Pancreas (tissue), 10 donors: Measurements from ENCODE around the gene STX2. TPM values are rescaled to one million over a fixed set of nuclear protein-coding genes. Genes with fewer than 3 reads are reported as not detected.

Source experiments
- ATAC-seq, 4 donors: fragments of 200-7000 bp; cut with Tn5 transposase; one replicate each; pipeline versions ENCODE4 v1.8.0 to v1.9.1; 2020; ENCODE audit warnings: mild to moderate bottlenecking in 4 of 4, moderate library complexity in 4 of 4
- DNase-seq, 6 donors: peaks; one replicate each; pipeline ENCODE4 v3.0.0-alpha.2; 2020
- FAIRE-seq: peaks from 2 replicates; lab custom pipeline; 2012; peaks lifted over from hg19 to GRCh38; lab: Jason Lieb, UNC
- H3K27ac ChIP-seq, 4 donors: fragments of 200-600 bp; sonication (generic); 1 replicate in 3 of 4; 2 replicates in 1 of 4; pipeline versions ENCODE4 v1.5.0 to v1.8.0; 2020
- H3K27me3 ChIP-seq, 4 donors: fragments of 200-600 bp; one replicate each; pipeline ENCODE4 v1.8.0; 2021
- H3K36me3 ChIP-seq, 3 donors: fragments of 200-600 bp; sonication (generic) in 1 of 3; one replicate each; pipeline versions ENCODE4 v1.5.0 to v1.8.0; 2020 to 2021
- H3K4me1 ChIP-seq, 3 donors: fragments of 200-600 bp; one replicate each; pipeline ENCODE4 v1.8.0; 2021
- H3K4me3 ChIP-seq, 4 donors: fragments of 200-600 bp; sonication (generic) in 2 of 4; one replicate each; pipeline versions ENCODE4 v1.5.0 to v1.8.0; 2020 to 2021
- H3K9me3 ChIP-seq, 4 donors: fragments of 200-600 bp; one replicate each; pipeline ENCODE4 v1.8.0; 2021
- WGBS, 2 donors: extraction: QIAGEN DNeasy Blood & Tissue Kit; methylation state at CpG; one replicate each; pipeline ENCODE4 v1.1.7; 2013; 5-methylcytosine and 5-hydroxymethylcytosine counted together
- intact Hi-C, 3 donors: fragments of 100-400 bp; cut with DNase I; formaldehyde crosslinking; loops; one replicate each; pipeline versions ENCODE4 v1.11.1 to v1.14.2; 2022
- polyA plus RNA-seq, 2 donors: library from polyadenylated mRNA; stranded (reverse); fragments of 200-250 nt; gene quantifications; one replicate each; pipeline ENCODE4 v1.2.3, GENCODE V29; 2013
- total RNA-seq, 6 donors: library from RNA; stranded (reverse); fragmentation: NEBNext Ultra II Directional in 4 of 6; extraction: Animal tissue kit (Norgen Biotek cat#: 25700) in 4 of 6; gene quantifications; one replicate each; pipeline versions ENCODE4 v1.2.1 to v1.2.4, GENCODE V29; 2021 to 2023
- TF ChIP-seq, protein P1 (sequence below), 4 donors: fragments of 200-600 bp; sonication (generic) in 3 of 4; IDR thresholded peaks; one replicate each; pipeline versions ENCODE4 v1.5.0 to v1.8.0; 2021; ENCODE audit warnings: antibody characterized with exemption in 4 of 4
- donor health status: healthy with polysubstance abuse.
- donor health status: DM: no; HTN: no; CAD: no; lungs with moderate emphysema.
- donor health status: DM: no; HTN: no; CAD: no.
- donor health status: control.
- donor health status: control.
- donor health status: Bipolar disorder and iron deficiency.
- donor health status: DM: yes; HTN: yes; CAD: no.
- donor health status: DM: no; HTN: no; CAD: no.
- donor health status: DM: no; HTN: no; CAD: no.
- donor health status: DM: yes; HTN: yes; CAD: no.

STX2 gene
- total and polyA plus RNA-seq, 8 donors: 4.8 to 16.8 (median 6.9) TPM

GRCh38 chr12:130778776-130779175 is 60.3 kb downstream of the STX2 start:
- Histone ChIP-seq H3K4me1 (no peaks in the 10 kb centered on the region), H3K4me3 (no peak overlapping the region), H3K27ac (no peak overlapping the region), H3K27me3 (no peaks in the 10 kb centered on the region), H3K9me3 (no peaks in the 10 kb centered on the region), H3K36me3 (no peaks in the 10 kb centered on the region)
- FAIRE-seq (no peak), DNase-seq (no peak), ATAC-seq (no peak)
- 78 to 82% methylated on average over 5 of the region's 5 CpGs for WGBS, 2 donors
- intact Hi-C loops: no loop called here
- TF ChIP-seq, protein P1, sequence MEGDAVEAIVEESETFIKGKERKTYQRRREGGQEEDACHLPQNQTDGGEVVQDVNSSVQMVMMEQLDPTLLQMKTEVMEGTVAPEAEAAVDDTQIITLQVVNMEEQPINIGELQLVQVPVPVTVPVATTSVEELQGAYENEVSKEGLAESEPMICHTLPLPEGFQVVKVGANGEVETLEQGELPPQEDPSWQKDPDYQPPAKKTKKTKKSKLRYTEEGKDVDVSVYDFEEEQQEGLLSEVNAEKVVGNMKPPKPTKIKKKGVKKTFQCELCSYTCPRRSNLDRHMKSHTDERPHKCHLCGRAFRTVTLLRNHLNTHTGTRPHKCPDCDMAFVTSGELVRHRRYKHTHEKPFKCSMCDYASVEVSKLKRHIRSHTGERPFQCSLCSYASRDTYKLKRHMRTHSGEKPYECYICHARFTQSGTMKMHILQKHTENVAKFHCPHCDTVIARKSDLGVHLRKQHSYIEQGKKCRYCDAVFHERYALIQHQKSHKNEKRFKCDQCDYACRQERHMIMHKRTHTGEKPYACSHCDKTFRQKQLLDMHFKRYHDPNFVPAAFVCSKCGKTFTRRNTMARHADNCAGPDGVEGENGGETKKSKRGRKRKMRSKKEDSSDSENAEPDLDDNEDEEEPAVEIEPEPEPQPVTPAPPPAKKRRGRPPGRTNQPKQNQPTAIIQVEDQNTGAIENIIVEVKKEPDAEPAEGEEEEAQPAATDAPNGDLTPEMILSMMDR (IDR thresholded peaks at IDR 0.05): no peak

- WGBS, 2 donors: 61 to 64% methylated on average over 11 of the region's 11 CpGs
- intact Hi-C loops: no loop called here
- no peak for ATAC-seq
- Histone ChIP-seq H3K4me3 (peak overlapping the region in 1 of 4 donors; percentile 26), H3K4me1 (no peaks in the 10 kb centered on the region), H3K9me3 (no peaks in the 10 kb centered on the region), H3K36me3 (no peaks in the 10 kb centered on the region), H3K27ac (no peak overlapping the region), H3K27me3 (no peaks in the 10 kb centered on the region)
- TF ChIP-seq, protein P1 (IDR thresholded peaks at IDR 0.05): no peak
- FAIRE-seq: no peak
- DNase-seq: no peak
Observed at GRCh38 chr12:130776857-130777339, 62.2 kb downstream of the STX2 start.

DNA sequence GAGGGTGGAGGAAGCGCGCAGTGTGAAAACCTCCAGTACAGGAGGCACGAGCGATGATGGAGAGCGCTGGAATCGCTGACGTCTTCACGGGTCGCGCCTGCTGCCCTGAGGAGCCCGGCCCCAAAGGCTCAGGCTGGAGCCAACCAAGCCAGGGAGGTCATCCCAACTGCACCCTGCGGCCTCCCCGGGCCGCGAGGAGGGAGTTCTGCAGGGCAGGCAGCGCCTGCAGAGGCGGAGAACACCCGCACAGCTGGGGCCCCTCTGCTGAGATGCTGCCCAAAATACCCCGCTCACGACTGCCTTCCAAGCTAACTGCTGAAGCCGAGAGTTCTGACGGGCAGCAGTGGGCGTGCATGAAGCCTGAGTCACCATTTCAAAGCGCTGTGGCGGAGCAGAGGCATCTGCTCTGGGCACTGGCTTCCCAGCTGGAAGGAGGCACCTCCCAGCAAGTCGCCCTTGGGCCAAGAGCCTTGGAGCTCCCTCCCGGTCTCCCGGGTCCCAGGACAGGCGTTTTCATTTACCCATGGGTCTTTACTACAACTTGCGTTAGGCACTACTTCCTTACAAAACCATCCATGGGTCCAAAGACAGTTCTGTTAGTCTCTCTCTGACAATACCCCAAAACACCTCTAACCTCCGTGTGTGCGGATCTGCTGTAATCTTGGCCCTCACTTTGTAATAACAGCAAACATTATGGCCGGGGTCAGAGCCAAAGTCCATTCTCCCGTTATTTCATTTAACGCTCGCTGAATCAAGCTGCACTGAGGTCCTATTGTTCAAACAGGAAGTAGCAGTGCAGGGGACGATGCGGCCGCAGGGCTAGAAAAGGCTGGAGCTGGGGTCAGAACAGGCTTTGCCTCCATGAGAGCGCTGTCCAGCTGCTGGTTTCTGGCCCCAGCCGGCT is 62.8 kb downstream of the STX2 start:
- Histone ChIP-seq H3K27me3 (no peaks in the 10 kb centered on the region), H3K27ac (no peak overlapping the region), H3K36me3 (no peaks in the 10 kb centered on the region), H3K9me3 (no peaks in the 10 kb centered on the region), H3K4me3 (peak overlapping the region in 1 of 4 donors; percentile 26), H3K4me1 (no peaks in the 10 kb centered on the region)
- FAIRE-seq: no peak
- intact Hi-C loops: no loop called here
- 4 to 6% methylated on average over 40 to 41 of the region's 41 CpGs for WGBS, 2 donors
- peak; percentile 66 to 90 (median 86) for ATAC-seq
- TF ChIP-seq, protein P1 (IDR thresholded peaks at IDR 0.05): no peak
- DNase-seq: peak; percentile 22 to 68 (median 44)

GRCh38 chr12:130770413-130771028 is 68.5 kb downstream of the STX2 start:
- DNase-seq (no peak), ATAC-seq (no peak), FAIRE-seq (no peak)
- Histone ChIP-seq H3K36me3 (no peaks in the 10 kb centered on the region), H3K27me3 (no peaks in the 10 kb centered on the region), H3K4me1 (no peaks in the 10 kb centered on the region), H3K9me3 (no peaks in the 10 kb centered on the region), H3K27ac (no peak overlapping the region), H3K4me3 (no peak overlapping the region)
- intact Hi-C loops: no loop called here
- WGBS, 2 donors: 58 to 73% methylated on average over 7 of the region's 7 CpGs
- TF ChIP-seq, protein P1 (IDR thresholded peaks at IDR 0.05): no peak
